ENCODE data around the gene DDX39B.
"Not testable (repeated sequence)": the region's sequence is repeated elsewhere in the genome, so short reads cannot be mapped to it uniquely, and the experiment has no call there.

Gene DDX39B

DNA sequence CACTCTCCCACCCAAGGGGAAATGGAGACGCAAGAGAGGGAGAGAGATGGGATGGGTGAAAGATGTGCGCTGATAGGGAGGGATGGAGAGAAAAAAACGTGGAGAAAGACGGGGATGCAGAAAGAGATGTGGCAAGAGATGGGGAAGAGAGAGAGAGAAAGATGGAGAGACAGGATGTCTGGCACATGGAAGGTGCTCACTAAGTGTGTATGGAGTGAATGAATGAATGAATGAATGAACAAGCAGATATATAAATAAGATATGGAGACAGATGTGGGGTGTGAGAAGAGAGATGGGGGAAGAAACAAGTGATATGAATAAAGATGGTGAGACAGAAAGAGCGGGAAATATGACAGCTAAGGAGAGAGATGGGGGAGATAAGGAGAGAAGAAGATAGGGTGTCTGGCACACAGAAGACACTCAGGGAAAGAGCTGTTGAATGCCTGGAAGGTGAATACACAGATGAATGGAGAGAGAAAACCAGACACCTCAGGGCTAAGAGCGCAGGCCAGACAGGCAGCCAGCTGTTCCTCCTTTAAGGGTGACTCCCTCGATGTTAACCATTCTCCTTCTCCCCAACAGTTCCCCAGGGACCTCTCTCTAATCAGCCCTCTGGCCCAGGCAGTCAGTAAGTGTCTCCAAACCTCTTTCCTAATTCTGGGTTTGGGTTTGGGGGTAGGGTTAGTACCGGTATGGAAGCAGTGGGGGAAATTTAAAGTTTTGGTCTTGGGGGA lies 34.3 kb upstream of the DDX39B start:
- DNase-seq (ENCODE audit: low read depth in 2 of 2), result no peak

DNA sequence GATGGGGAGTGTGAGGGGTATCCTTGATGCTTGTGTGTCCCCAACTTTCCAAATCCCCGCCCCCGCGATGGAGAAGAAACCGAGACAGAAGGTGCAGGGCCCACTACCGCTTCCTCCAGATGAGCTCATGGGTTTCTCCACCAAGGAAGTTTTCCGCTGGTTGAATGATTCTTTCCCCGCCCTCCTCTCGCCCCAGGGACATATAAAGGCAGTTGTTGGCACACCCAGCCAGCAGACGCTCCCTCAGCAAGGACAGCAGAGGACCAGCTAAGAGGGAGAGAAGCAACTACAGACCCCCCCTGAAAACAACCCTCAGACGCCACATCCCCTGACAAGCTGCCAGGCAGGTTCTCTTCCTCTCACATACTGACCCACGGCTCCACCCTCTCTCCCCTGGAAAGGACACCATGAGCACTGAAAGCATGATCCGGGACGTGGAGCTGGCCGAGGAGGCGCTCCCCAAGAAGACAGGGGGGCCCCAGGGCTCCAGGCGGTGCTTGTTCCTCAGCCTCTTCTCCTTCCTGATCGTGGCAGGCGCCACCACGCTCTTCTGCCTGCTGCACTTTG lies 33.6 kb upstream of the DDX39B start, which contains the start of gene TNF:
Gene TNF (plus strand): TSS at position 231 of the 567 bp plus-strand sequence. CDS start 177 bp downstream, at position 408.
- DNase-seq (ENCODE audit: low read depth in 2 of 2), result peak in 1 of 2 donors; percentile 79

DNA sequence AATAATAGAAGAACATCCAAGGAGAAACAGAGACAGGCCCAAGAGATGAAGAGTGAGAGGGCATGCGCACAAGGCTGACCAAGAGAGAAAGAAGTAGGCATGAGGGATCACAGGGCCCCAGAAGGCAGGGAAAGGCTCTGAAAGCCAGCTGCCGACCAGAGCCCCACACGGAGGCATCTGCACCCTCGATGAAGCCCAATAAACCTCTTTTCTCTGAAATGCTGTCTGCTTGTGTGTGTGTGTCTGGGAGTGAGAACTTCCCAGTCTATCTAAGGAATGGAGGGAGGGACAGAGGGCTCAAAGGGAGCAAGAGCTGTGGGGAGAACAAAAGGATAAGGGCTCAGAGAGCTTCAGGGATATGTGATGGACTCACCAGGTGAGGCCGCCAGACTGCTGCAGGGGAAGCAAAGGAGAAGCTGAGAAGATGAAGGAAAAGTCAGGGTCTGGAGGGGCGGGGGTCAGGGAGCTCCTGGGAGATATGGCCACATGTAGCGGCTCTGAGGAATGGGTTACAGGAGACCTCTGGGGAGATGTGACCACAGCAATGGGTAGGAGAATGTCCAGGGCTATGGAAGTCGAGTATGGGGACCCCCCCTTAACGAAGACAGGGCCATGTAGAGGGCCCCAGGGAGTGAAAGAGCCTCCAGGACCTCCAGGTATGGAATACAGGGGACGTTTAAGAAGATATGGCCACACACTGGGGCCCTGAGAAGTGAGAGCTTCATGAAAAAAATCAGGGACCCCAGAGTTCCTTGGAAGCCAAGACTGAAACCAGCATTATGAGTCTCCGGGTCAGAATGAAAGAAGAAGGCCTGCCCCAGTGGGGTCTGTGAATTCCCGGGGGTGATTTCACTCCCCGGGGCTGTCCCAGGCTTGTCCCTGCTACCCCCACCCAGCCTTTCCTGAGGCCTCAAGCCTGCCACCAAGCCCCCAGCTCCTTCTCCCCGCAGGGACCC lies 32.6 kb upstream of the DDX39B start:
- DNase-seq (ENCODE audit: low read depth in 2 of 2), result no peak

DNA sequence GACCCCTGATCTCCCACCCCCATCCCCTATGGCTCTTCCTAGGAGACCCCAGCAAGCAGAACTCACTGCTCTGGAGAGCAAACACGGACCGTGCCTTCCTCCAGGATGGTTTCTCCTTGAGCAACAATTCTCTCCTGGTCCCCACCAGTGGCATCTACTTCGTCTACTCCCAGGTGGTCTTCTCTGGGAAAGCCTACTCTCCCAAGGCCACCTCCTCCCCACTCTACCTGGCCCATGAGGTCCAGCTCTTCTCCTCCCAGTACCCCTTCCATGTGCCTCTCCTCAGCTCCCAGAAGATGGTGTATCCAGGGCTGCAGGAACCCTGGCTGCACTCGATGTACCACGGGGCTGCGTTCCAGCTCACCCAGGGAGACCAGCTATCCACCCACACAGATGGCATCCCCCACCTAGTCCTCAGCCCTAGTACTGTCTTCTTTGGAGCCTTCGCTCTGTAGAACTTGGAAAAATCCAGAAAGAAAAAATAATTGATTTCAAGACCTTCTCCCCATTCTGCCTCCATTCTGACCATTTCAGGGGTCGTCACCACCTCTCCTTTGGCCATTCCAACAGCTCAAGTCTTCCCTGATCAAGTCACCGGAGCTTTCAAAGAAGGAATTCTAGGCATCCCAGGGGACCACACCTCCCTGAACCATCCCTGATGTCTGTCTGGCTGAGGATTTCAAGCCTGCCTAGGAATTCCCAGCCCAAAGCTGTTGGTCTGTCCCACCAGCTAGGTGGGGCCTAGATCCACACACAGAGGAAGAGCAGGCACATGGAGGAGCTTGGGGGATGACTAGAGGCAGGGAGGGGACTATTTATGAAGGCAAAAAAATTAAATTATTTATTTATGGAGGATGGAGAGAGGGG lies 31.7 kb upstream of the DDX39B start:
- DNase-seq (ENCODE audit: low read depth in 2 of 2), result no peak

DNA sequence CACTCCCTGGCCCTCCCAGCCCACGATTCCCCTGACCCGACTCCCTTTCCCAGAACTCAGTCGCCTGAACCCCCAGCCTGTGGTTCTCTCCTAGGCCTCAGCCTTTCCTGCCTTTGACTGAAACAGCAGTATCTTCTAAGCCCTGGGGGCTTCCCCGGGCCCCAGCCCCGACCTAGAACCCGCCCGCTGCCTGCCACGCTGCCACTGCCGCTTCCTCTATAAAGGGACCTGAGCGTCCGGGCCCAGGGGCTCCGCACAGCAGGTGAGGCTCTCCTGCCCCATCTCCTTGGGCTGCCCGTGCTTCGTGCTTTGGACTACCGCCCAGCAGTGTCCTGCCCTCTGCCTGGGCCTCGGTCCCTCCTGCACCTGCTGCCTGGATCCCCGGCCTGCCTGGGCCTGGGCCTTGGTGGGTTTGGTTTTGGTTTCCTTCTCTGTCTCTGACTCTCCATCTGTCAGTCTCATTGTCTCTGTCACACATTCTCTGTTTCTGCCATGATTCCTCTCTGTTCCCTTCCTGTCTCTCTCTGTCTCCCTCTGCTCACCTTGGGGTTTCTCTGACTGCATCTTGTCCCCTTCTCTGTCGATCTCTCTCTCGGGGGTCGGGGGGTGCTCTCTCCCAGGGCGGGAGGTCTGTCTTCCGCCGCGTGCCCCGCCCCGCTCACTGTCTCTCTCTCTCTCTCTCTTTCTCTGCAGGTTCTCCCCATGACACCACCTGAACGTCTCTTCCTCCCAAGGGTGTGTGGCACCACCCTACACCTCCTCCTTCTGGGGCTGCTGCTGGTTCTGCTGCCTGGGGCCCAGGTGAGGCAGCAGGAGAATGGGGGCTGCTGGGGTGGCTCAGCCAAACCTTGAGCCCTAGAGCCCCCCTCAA lies 30.5 kb upstream of the DDX39B start, which contains the start of gene LTA:
Gene LTA (plus strand): TSS at position 249 of the 871 bp plus-strand sequence. CDS start 454 bp downstream, at position 703.
- DNase-seq (ENCODE audit: low read depth in 2 of 2), result peak; percentile 80 to 84

DNA sequence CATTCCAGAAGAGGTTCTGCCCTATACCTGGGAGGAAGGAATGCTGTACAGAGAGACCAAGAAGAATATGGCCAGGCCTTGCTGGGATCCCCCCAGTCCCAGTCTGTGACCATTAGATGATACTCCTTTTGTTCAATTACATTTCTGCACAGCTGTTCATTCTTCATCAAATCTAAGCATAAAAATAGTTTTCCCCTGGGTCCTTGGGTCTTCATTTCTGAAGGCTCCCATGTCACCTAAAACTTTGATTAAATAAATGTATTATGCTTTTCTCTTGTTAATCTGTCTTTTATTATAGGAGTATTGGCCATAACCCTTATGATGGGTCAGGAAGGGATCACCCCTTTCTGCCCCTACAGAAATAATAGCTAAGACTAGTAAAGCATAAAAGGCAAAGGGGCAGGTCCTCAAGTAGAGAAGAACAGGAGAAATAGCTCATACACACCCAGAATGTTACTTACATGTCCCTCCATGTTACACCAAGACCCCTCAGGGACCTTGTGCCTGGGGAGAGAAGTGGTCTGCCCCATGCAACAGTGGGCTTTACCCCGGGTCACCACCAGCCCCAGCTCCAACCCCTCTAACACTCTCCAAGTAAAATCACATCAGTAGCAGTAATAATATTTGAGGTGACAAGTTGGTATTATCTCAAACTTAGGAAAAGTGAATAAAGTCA lies 28.2 kb upstream of the DDX39B start:
- no peak for DNase-seq (ENCODE audit: low read depth in 2 of 2)

DNA sequence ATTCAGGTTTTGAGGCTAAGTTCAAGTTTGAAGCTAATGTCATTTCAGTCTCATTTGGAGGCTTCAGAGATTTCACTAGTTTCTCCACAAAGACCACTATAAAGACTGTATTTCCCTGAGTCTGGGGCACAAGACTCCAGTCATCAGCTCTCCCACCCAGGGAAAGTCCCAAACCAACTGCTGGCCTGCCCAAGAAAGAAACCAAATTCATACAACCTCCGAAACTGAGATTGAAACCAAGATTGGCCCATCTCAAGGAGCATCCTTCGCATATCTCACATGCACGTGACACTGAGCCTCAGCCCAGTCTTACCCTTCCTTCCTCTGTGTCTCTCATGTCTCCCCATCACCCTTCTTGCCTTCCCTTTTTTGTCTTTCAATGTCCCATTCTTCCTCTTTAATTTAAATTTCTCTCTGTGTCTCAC lies 26.7 kb upstream of the DDX39B start:
- peak in 1 of 2 donors; percentile 64 for DNase-seq (ENCODE audit: low read depth in 2 of 2)

DNA sequence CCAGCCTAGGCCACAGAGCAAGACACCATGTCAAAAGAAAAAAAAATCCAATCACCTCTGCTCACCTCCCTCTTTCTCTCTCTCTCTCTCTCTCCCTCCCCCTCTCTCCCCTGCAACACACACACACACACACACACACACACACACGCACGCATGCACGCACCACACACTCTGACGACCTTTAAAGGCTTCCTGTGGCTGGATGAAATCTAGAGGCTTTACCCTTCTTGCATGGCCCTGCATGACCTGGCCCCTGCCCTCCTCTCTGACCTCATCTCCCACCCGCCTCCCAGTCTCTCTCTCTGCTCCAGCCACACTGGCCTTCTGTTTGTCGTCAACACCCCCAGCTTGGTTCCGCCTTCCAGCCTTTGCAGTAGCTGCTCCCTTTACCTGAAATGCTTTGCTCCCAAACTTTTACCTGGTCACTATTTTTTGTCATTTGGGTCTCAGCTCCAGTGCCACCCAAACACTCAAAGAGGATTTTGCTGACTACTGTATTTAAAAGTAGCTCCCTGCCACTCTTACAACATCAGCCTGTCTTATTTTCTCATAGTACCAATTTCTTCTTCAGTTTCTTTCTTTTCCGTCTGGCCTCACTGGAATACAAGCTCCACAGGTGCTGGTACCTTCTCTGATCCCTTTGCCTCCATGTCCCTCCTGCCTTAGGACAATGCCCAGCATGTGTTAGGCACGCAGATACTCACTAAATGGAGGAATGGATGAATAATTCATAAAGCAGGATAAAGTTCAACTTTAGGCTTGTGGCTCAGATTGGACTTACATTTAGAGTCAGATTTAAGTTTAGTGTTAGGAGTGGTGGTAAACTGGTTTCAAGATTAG lies 25.9 kb upstream of the DDX39B start:
- DNase-seq (ENCODE audit: low read depth in 2 of 2), result no peak

DNA sequence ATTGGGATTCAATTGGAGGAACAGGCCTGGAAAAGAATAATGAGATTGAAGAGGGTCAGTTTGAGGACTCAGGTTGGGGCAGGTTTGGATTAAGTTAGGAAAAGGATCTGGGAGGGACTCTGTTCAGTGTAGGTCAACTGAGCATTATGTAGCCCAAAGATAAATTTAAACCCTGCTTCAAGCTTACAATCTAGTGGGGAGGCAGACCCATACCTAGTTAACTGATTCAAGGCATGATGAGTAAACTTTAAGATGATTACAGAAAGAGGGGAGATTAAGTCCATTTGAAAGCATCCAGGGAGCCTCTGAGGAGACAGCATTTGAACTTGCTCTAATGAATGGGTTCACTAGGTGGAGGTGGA lies 18.9 kb upstream of the DDX39B start:
- no peak for DNase-seq (ENCODE audit: low read depth in 2 of 2)

DNA sequence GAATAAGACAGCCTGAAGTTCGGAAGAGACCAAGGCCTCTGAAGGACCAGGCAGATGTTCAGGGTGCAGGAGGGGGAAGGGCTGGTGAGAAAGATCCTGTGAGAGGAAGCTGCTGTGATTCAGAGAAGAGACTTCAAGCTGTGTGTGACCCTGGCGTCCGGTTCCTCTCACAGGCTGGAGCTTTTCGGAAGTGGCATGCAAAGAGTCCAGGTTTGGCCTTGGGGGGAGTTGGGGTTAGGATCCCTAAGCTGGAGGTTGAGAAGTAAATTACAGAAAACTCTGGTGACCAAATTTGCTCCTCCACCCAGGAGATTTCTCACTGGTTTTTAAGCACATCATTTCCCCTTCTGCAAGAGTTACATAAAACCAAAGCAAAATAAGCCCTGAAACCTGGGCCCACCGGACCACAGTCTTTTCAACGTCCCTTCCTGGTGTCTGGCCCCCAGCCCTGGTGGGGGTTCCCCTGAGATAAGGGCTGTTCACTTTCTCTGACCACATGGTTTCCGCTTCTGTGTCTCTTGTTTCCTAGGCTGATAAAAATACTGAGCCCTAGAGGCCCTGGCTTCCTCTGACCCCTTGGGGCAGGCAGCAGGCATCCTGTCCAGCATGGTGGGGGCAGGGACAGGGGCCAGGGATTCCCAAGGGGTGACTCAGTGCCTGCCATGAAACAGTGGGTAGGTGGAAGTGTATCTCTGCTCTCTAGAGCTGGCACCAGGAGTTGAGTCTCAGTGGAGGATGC lies 18.3 kb upstream of the DDX39B start:
- DNase-seq (ENCODE audit: low read depth in 2 of 2), result no peak

DNA sequence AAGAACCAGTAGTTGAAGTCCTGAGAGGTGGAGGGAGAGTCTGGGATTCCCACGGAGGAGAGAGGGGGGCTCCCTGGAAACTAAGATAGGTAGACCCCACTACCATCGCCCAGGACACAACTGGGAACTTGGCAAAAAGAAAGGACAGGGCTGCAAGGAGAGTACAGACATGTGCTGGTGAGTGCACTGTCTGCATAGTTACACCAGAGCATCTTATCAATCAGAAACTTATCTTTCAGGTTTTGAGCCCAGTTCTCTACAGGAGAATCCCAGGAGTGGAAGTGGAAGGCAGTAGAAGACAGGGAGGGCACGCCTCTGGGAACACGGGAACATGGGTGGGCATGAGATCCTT lies 17.8 kb upstream of the DDX39B start:
- no peak for DNase-seq (ENCODE audit: low read depth in 2 of 2)

DNA sequence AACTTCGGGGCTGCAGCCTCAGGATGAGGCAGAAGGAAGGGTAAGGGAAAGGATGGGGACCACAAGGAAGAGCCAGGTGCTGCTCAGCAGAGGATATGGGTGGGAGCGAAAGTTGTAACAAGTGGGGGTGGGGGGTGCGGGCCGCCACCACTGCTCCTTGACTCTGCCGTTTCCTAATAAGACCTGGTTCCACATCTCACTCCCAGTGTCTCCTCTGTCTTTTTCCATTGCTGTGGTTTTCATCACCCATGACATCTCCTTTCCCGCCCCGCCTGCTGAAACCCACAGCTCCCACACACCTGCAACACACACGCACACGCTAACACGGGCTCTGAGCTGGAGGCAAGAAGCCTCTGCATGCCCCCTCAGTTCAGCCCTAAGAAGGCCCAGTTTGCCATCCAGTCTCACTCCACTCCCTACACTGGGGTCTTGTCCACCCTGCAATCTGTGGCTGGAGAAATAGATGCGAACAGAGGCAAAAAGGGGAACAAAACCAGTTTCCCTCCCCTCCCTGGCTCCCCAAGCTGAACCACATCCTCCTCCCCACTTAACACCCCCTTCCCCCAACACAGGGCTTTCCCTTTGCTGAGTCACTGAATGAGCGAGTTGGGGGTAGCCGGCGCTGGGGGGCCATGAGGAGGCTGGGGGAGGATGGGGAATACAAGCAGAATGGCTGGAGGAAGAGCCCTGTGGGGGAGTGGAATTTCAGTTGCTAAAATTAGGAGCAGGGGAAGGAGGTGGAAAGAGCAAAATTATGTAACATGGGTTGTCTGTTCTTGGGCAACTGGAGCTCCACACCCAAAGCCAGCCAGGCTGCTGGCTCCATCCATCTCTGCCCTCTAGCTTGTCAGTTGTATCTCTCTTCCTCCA lies 17.1 kb upstream of the DDX39B start:
- peak in 1 of 2 donors; percentile 66 for DNase-seq (ENCODE audit: low read depth in 2 of 2)

DNA sequence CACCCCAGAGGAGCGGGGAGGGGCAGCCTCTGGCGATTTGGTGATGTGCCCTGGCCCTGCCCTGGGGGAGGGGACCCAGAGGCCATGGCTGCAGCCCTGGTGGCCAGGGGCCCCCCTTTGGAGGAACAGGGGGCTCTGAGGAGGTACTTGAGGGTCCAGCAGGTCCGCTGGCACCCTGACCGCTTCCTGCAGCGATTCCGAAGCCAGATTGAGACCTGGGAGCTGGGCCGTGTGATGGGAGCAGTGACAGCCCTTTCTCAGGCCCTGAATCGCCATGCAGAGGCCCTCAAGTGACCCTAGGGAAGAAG lies 16.5 kb upstream of the DDX39B start:
- DNase-seq (ENCODE audit: low read depth in 2 of 2), result no peak

DNA sequence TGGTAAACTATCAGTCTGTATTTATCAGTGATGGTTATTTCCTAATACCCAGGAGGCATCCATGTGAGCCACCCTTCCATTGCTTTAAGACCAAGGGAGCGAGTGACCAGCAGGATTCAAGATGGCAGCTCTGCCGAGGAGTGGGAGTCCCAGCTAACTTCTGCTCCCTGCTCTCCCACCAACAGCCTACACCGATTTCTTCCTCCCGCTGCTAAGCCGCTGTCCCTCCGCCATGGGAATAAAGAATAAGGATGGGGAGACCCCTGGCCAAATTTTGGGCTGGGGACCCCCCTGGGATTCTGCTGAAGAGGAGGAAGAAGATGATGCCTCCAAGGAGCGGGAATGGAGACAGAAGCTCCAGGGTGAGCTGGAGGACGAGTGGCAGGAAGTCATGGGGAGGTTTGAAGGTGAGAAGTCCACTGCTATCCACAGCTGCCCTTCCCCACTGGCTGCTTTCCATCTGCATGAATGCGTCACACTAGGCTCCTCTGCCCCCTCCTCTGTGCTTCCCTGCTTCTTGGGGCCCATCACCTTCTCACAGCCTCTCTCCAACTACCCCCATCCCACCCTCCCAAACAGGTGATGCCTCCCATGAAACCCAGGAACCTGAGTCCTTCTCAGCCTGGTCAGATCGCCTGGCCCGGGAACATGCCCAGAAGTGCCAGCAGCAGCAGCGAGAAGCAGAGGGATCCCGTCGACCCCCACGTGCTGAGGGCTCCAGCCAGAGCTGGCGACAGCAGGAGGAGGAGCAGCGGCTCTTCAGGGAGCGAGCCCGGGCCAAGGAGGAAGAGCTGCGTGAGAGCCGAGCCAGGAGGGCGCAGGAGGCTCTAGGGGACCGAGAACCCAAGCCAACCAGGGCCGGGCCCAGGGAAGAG lies 15.9 kb upstream of the DDX39B start:
- no peak for DNase-seq (ENCODE audit: low read depth in 2 of 2)

DNA sequence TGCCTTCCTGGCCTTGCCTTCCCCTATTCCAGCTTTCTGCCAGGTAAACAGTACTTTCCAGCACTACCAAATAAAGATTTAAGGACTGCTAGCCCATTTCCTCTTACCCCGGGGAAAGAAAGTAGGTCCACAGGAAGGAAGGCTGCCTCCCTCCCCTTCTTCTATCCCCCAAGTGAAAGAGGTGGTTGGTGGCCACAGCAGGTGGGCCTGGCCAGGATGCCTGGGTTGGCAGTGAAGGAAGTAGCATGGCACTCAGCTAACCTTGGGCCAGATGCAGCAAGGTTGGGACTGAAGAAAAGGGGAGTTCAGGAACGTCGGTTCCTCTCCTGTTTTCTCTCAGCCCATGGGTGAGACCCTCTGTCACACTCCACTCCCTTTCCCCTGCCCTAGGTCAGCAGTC lies 14.5 kb upstream of the DDX39B start:
- DNase-seq (ENCODE audit: low read depth in 2 of 2), result no peak

DNA sequence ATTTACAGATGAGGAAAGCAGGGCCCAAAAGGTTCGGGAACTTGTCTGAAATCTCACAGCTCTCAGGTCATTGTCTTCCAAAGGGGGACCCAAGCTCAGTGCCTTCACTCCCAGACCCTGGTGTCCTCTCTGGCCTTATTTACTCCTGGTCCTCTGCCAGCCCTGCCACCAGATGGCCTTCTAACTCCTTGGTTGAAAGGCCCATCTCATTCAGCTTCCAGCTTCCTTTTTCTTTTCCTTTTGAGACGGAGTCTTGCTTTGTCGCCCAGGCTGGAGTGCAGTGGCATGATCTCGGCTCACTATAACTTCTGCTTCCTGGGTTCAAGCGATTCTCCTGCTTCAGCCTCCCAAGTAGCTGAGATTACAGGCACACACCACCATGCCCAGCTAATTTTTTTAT lies 9.6 kb upstream of the DDX39B start:
- DNase-seq (ENCODE audit: low read depth in 2 of 2), result not testable (repeated sequence)

DNA sequence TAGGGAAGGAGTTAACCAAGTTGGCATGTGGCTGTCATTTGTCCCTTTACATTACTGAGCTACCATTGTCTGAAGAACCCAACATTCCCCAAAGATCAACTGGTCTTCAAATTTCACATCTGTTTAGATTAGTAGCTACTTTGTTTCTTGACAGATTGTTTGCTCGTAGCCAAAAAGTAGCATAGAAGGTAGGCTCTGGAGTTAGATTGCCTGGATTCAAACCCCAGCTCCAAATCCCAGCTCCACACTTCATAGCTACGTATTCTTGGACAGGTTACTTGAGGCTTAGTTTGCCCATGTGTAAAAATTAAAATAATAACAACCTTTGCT lies 6.7 kb upstream of the DDX39B start:
- DNase-seq (ENCODE audit: low read depth in 2 of 2), result no peak

Data from stimulated activated CD8-positive, alpha-beta memory T cell treated with anti-CD3 and anti-CD28 coated beads, Interleukin-15, amount 100 ng/mL, for 48 hours (primary cell).